H1 (cell line): ENCODE data around the gene MELK. TPM values are rescaled to one million over a fixed set of nuclear protein-coding genes. Genes with fewer than 3 reads are reported as not detected.

Source experiments
- CTCF ChIA-PET: fragments of 300-600 bp; sonication (Branson Sonifier 250); formaldehyde crosslinking; loops from one replicate; lab custom pipeline; 2021; ENCODE audit not compliant: partially characterized antibody; lab: Charles Lee
- POLR2A ChIA-PET: fragments of 300-600 bp; sonication (Branson Sonifier 250); formaldehyde crosslinking; loops from one replicate; lab custom pipeline; 2021; ENCODE audit warnings: inconsistent platforms; ENCODE audit not compliant: partially characterized antibody; lab: Charles Lee
- DNase-seq, 2 experiments: peaks; one replicate each; pipeline versions ENCODE4 v3.0.0 to v3.0.0-alpha.2; 2010 to 2022; ENCODE audit warnings: low spot score in 2 of 2, low read depth in 1 of 2, mixed read lengths in 1 of 2
- FAIRE-seq: peaks from 2 replicates; lab custom pipeline; 2011; peaks lifted over from hg19 to GRCh38; lab: Jason Lieb, UNC
- H2AFZ ChIP-seq: 2 replicates; pipeline ENCODE4 v1.8.1; 2012; ENCODE audit warnings: low read length, inconsistent platforms
- H2AK5ac ChIP-seq: 2 replicates; pipeline ENCODE4 v1.6.1; 2013; ENCODE audit warnings: low read depth, low read length
- H2BK120ac ChIP-seq: replicated peaks from 2 replicates; pipeline ENCODE3; 2013; ENCODE audit warnings: low read depth, low read length, inconsistent platforms
- H2BK12ac ChIP-seq: 2 replicates; pipeline ENCODE4 v1.6.1; 2013; ENCODE audit warnings: low read depth, low read length
- H2BK15ac ChIP-seq: 2 replicates; pipeline ENCODE4 v1.6.1; 2013; ENCODE audit warnings: low read length
- H2BK20ac ChIP-seq: 2 replicates; pipeline ENCODE4 v1.6.1; 2013; ENCODE audit warnings: low read length
- H2BK5ac ChIP-seq: 2 replicates; pipeline ENCODE4 v1.6.1; 2013; ENCODE audit warnings: low read depth, low read length
- H3K14ac ChIP-seq: 2 replicates; pipeline ENCODE4 v1.6.1; 2013; ENCODE audit warnings: inconsistent platforms; ENCODE audit not compliant: insufficient read length
- H3K18ac ChIP-seq: 2 replicates; pipeline ENCODE4 v1.6.1; 2013; ENCODE audit warnings: low read length; ENCODE audit errors: extremely low read depth
- H3K23ac ChIP-seq: 2 replicates; pipeline ENCODE4 v1.6.1; 2013; ENCODE audit warnings: inconsistent platforms; ENCODE audit not compliant: insufficient read length
- H3K23me2 ChIP-seq: 2 replicates; pipeline ENCODE4 v1.6.1; 2013; ENCODE audit warnings: low read depth, low read length
- H3K27ac ChIP-seq: 2 replicates; pipeline ENCODE4 v1.6.1; 2011; ENCODE audit warnings: low read depth, low read length, inconsistent platforms
- H3K27me3 ChIP-seq, 4 experiments: replicated peaks in 1 of 4; 1 replicate in 1 of 4; 2 replicates in 3 of 4; pipeline versions ENCODE4 v1.6.1 to v1.8.1; 2011 to 2013; ENCODE audit warnings: low read length in 3 of 4, mild to moderate bottlenecking in 3 of 4, inconsistent platforms in 2 of 4, mixed read lengths in 2 of 4, moderate library complexity in 1 of 4; ENCODE audit not compliant: control insufficient read depth in 3 of 4, insufficient read depth in 3 of 4; ENCODE audit errors: extremely low read depth in 1 of 4
- H3K36me3 ChIP-seq, 4 experiments: 2 replicates each; pipeline versions ENCODE4 v1.6.1 to v1.8.1; 2011 to 2013; ENCODE audit warnings: mild to moderate bottlenecking in 4 of 4, low read length in 3 of 4, moderate library complexity in 2 of 4, control low read depth in 1 of 4, inconsistent platforms in 1 of 4; ENCODE audit not compliant: insufficient read depth in 4 of 4, control insufficient read depth in 2 of 4
- H3K4ac ChIP-seq: replicated peaks from 2 replicates; pipeline ENCODE3; 2013; ENCODE audit warnings: low read length, low read depth, mixed read lengths, inconsistent platforms; ENCODE audit not compliant: insufficient read length
- H3K4me1 ChIP-seq, 4 experiments: replicated peaks in 1 of 4; 1 replicate in 1 of 4; 2 replicates in 3 of 4; pipeline versions ENCODE4 v1.6.1 to v1.8.1; 2011 to 2013; ENCODE audit warnings: low read length in 3 of 4, inconsistent platforms in 2 of 4, mixed read lengths in 1 of 4; ENCODE audit not compliant: insufficient read depth in 4 of 4, control insufficient read depth in 3 of 4
- H3K4me2 ChIP-seq, 2 experiments: 2 replicates each; pipeline versions ENCODE4 v1.6.1 to v1.8.1; 2011 to 2013; ENCODE audit warnings: low read depth in 2 of 2, low read length in 2 of 2, control low read depth in 1 of 2, inconsistent platforms in 1 of 2, mild to moderate bottlenecking in 1 of 2; ENCODE audit not compliant: insufficient read depth in 1 of 2
- H3K4me3 ChIP-seq, 4 experiments: fragments of 200-600, 300-600 bp in 1 of 4; sonication (generic), shearing (Covaris generic), sonication (Bioruptor Twin) in 1 of 4; 2 replicates each; pipeline versions ENCODE4 v1.5.1 to v1.8.1; 2011 to 2016; ENCODE audit warnings: low read length in 4 of 4, low read depth in 3 of 4, control low read depth in 2 of 4, inconsistent platforms in 2 of 4, mild to moderate bottlenecking in 2 of 4, mixed read lengths in 1 of 4, moderate library complexity in 1 of 4; ENCODE audit not compliant: insufficient read depth in 2 of 4; ENCODE audit errors: extremely low read depth in 1 of 4
- H3K56ac ChIP-seq: replicated peaks from 2 replicates; pipeline ENCODE3; 2013; ENCODE audit warnings: low read depth, mild to moderate bottlenecking, mixed read lengths, low read length, inconsistent platforms; ENCODE audit not compliant: insufficient read length
- H3K79me1 ChIP-seq: 2 replicates; pipeline ENCODE4 v1.6.1; 2013; ENCODE audit warnings: low read depth, low read length, control low read depth
- H3K79me2 ChIP-seq, 2 experiments: 2 replicates each; pipeline versions ENCODE4 v1.6.1 to v1.8.1; 2012 to 2013; ENCODE audit warnings: low read length in 2 of 2, mild to moderate bottlenecking in 2 of 2, inconsistent platforms in 1 of 2; ENCODE audit not compliant: insufficient read depth in 2 of 2, control insufficient read depth in 1 of 2
- H3K9ac ChIP-seq, 4 experiments: replicated peaks in 1 of 4; 1 replicate in 1 of 4; 2 replicates in 3 of 4; pipeline versions ENCODE4 v1.6.1 to v1.8.1; 2011 to 2013; ENCODE audit warnings: low read depth in 3 of 4, low read length in 3 of 4, control low read depth in 2 of 4, mild to moderate bottlenecking in 2 of 4, moderate library complexity in 2 of 4, inconsistent platforms in 1 of 4; ENCODE audit errors: extremely low read depth in 1 of 4
- H3K9me3 ChIP-seq, 2 experiments: 2 replicates each; pipeline versions ENCODE4 v1.6.1 to v1.8.1; 2012 to 2013; ENCODE audit warnings: mild to moderate bottlenecking in 2 of 2, moderate library complexity in 2 of 2, control low read depth in 1 of 2, inconsistent platforms in 1 of 2, low read depth in 1 of 2, low read length in 1 of 2, mixed read lengths in 1 of 2; ENCODE audit not compliant: insufficient read depth in 2 of 2
- H4K20me1 ChIP-seq, 2 experiments: replicated peaks in 1 of 2; 2 replicates each; pipeline versions ENCODE3 to v1.8.1; 2011 to 2013; ENCODE audit warnings: inconsistent platforms in 2 of 2, low read length in 2 of 2, mild to moderate bottlenecking in 1 of 2; ENCODE audit not compliant: insufficient read depth in 2 of 2, control insufficient read depth in 1 of 2
- H4K5ac ChIP-seq: 2 replicates; pipeline ENCODE4 v1.6.1; 2013; ENCODE audit warnings: low read length, low read depth, mixed read lengths, inconsistent platforms; ENCODE audit not compliant: insufficient read length
- H4K8ac ChIP-seq: 2 replicates; pipeline ENCODE4 v1.8.0; 2013; ENCODE audit warnings: mild to moderate bottlenecking, moderate library complexity, low read length, inconsistent platforms; ENCODE audit not compliant: insufficient read depth; ENCODE audit errors: extremely low read depth
- H4K91ac ChIP-seq: replicated peaks from 2 replicates; pipeline ENCODE3; 2013; ENCODE audit warnings: low read length, mixed read lengths, inconsistent platforms; ENCODE audit not compliant: insufficient read length
- CTBP2 ChIP-seq: IDR thresholded peaks from 2 replicates; pipeline ENCODE4 v1.7.0; 2011; ENCODE audit warnings: borderline replicate concordance, mild to moderate bottlenecking, moderate library complexity, mixed read lengths, low read length; ENCODE audit not compliant: insufficient read depth, insufficient read length
- CTCF ChIP-seq, 3 experiments: IDR thresholded peaks; 1 replicate in 2 of 3; 2 replicates in 1 of 3; pipeline versions ENCODE4 v1.5.1 to v1.6.1; 2011; ENCODE audit warnings: low read length in 3 of 3, mild to moderate bottlenecking in 3 of 3, inconsistent platforms in 2 of 3, low read depth in 1 of 3, moderate library complexity in 1 of 3; ENCODE audit not compliant: insufficient read depth in 1 of 3; ENCODE audit errors: control extremely low read depth in 1 of 3
- EZH2 ChIP-seq: fragments of 200-600 bp; sonication (generic); IDR thresholded peaks from 2 replicates; pipeline ENCODE4 v1.7.1; 2012; ENCODE audit warnings: low read depth, mild to moderate bottlenecking, moderate library complexity, low read length, inconsistent platforms; ENCODE audit not compliant: severe bottlenecking
- MAX ChIP-seq: IDR thresholded peaks from 2 replicates; pipeline ENCODE4 v1.6.1; 2012; ENCODE audit warnings: inconsistent platforms
- NANOG ChIP-seq: IDR thresholded peaks from 2 replicates; pipeline ENCODE4 v1.6.1; 2011; ENCODE audit warnings: low read length, low read depth, mild to moderate bottlenecking, inconsistent platforms; ENCODE audit not compliant: insufficient read depth, poor library complexity, severe bottlenecking
- POLR2A ChIP-seq, 2 experiments: IDR thresholded peaks; 1 replicate in 1 of 2; 2 replicates in 1 of 2; pipeline ENCODE4 v1.6.1; 2011; ENCODE audit warnings: low read depth in 2 of 2, low read length in 2 of 2, mild to moderate bottlenecking in 2 of 2; ENCODE audit errors: control extremely low read depth in 1 of 2
- SUZ12 ChIP-seq: fragments of 200-600 bp; sonication (generic); IDR thresholded peaks from 2 replicates; pipeline ENCODE4 v1.6.1; 2012; ENCODE audit warnings: mild to moderate bottlenecking, inconsistent platforms, low read length, moderate library complexity, mixed read lengths
- TAF7 ChIP-seq: optimal IDR thresholded peaks from 2 replicates; pipeline ENCODE3; 2011; ENCODE audit warnings: low read depth, mild to moderate bottlenecking, inconsistent platforms, low read length, moderate library complexity, borderline replicate concordance
- WGBS, 2 experiments: shearing (Covaris generic) in 1 of 2; methylation state at CpG; one replicate each; pipeline versions ENCODE4 v1.1.6 to v1.1.7; 2013 to 2015; ENCODE audit warnings: low lambda C conversion rate in 2 of 2, mixed read lengths in 2 of 2, inconsistent platforms in 1 of 2, low coverage in 1 of 2, missing lambda C conversion rate in 1 of 2; ENCODE audit not compliant: insufficient replicate concordance in 2 of 2, insufficient coverage in 1 of 2, insufficient read length in 1 of 2; ENCODE audit errors: extremely low coverage in 1 of 2, missing lambda C conversion rate in 1 of 2; 5-methylcytosine and 5-hydroxymethylcytosine counted together
- polyA plus RNA-seq, 7 experiments: library from polyadenylated mRNA; depleted of rRNA in 3 of 7; stranded (reverse) in 5 of 7; unstranded in 2 of 7; fragments of >200 nt in 5 of 7; fragments of 200-250 nt in 2 of 7; gene quantifications; 1 replicate in 5 of 7; 2 replicates in 1 of 7; 4 replicates in 1 of 7; pipeline versions ENCODE4 v1.2.1 to v1.2.3, GENCODE V29; 2011 to 2013; ENCODE audit warnings: missing spikeins in 2 of 7, mixed read lengths in 2 of 7
- total RNA-seq: library from RNA; stranded (reverse); fragmentation: NEBNext Ultra II Directional; extraction: Animal tissue kit (Norgen Biotek cat#: 25700); gene quantifications from 2 replicates; pipeline ENCODE4 v1.2.1, GENCODE V29; 2021

MELK gene
- total and polyA plus RNA-seq, 2 of the 8 experiments (the other 6 are each of a cell fraction or from before 2014, with no cell fraction given), result 26.2 to 53.1 TPM

- DNase-seq (no peak), FAIRE-seq (no peak)
- Histone ChIP-seq H3K23ac (no peak overlapping the region), H3K79me2 (no peaks in the 10 kb centered on the region), H3K79me1 (no peaks in the 10 kb centered on the region), H2BK120ac (no peak overlapping the region), H4K8ac (no peak overlapping the region), H4K20me1 (no peaks in the 10 kb centered on the region), H2BK15ac (no peak overlapping the region), H2AFZ (no peak overlapping the region), H3K4ac (no peak overlapping the region), H3K27me3 (no peaks in the 10 kb centered on the region), H3K9ac (no peak overlapping the region), H2BK12ac (no peak overlapping the region), H3K14ac (no peak overlapping the region), H2BK5ac (no peak overlapping the region), H3K23me2 (no peaks in the 10 kb centered on the region), H3K27ac (no peak overlapping the region), H2AK5ac (no peak overlapping the region), H3K9me3 (no peaks in the 10 kb centered on the region), H2BK20ac (no peak overlapping the region), H3K18ac (no peak overlapping the region), H3K4me3 (no peak overlapping the region), H3K36me3 (no peaks in the 10 kb centered on the region), H4K5ac (no peak overlapping the region), H3K4me1 (no peaks in the 10 kb centered on the region; a peak in 1 of 7 replicates), H4K91ac (no peak overlapping the region), H3K4me2 (no peak overlapping the region), H3K56ac (no peak overlapping the region)
- ChIA-PET CTCF (interaction anchor here (0.6 to 1.8 kb wide), 6 partner anchors 10 to 512 kb away, joined by 3 to 16 read pairs (median 3); no protein-coding TSS in a partner anchor), POLR2A (interaction anchor here (0.9 kb wide), 1 partner anchor 149 kb away, joined by 3 read pairs; no protein-coding TSS in a partner anchor)
- WGBS, 2 experiments, result 100% methylated on average over 3 of the region's 3 CpGs; no CpG with 5 or more reads in 1 of the 2 experiments
- no peak for TF ChIP-seq POLR2A (IDR thresholded peaks at IDR 0.05; ENCODE audit: control extremely low read depth in 1 of 2, low read depth in 2 of 2, low read length in 2 of 2)
- no peak for TF ChIP-seq EZH2
- TF ChIP-seq MAX, result no peak
- TF ChIP-seq CTBP2, result no peak
- no peak for TF ChIP-seq TAF7
- no peak for TF ChIP-seq CTCF (IDR thresholded peaks at IDR 0.05; ENCODE audit: control extremely low read depth in 1 of 3, insufficient read depth in 1 of 3, low read depth in 1 of 3, low read length in 3 of 3)
- TF ChIP-seq NANOG, result no peak
- no peak for TF ChIP-seq SUZ12
Measured at GRCh38 chr9:36551129-36551528, 21.6 kb upstream of the MELK start.
